LNCAP (cell line): ENCODE measurements around the gene ELMO1.

Experiments
- TF ChIP-seq, protein P1 (sequence below): fragments of 450-650 bp; IDR thresholded peaks from 2 replicates; pipeline ENCODE4 v1.5.1; 2017; ENCODE audit warnings: mild to moderate bottlenecking

Gene ELMO1

DNA sequence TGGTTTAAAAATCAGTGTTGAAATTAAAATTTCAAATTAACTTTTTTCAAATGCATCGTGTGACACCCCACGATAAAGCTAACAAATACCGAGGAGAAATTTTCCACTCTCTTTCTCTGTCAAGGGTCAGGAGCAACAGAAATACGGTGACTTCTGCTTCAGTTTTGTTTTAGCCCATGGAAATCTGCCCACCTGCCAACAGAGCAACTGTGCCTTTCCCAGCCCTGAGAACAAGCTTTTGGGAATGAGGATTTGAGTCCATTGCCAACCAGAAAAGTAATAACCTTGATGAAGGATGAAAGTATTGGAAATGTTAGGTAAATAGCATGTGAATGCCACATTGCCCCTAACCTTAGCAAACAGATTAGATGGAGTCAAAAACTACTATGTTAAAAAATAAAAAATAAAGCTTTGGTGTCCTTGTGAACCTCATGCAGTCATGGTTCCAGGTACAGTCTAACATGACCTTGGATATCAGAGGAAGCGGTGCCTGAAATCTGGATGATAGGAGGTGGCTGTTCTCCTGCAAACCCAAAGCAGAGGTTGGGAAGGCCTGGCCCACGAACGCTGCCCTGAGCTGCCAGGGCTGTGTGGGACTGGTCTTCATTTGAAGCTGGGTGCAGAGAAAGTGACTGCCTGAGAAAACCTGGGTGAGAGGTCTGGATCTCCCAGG, 296.8 kb downstream of the ELMO1 start:
- TF ChIP-seq, protein P1, sequence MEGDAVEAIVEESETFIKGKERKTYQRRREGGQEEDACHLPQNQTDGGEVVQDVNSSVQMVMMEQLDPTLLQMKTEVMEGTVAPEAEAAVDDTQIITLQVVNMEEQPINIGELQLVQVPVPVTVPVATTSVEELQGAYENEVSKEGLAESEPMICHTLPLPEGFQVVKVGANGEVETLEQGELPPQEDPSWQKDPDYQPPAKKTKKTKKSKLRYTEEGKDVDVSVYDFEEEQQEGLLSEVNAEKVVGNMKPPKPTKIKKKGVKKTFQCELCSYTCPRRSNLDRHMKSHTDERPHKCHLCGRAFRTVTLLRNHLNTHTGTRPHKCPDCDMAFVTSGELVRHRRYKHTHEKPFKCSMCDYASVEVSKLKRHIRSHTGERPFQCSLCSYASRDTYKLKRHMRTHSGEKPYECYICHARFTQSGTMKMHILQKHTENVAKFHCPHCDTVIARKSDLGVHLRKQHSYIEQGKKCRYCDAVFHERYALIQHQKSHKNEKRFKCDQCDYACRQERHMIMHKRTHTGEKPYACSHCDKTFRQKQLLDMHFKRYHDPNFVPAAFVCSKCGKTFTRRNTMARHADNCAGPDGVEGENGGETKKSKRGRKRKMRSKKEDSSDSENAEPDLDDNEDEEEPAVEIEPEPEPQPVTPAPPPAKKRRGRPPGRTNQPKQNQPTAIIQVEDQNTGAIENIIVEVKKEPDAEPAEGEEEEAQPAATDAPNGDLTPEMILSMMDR, result no peak

GRCh38 chr7:37150856-37151255, 297.8 kb downstream of the ELMO1 start:
- TF ChIP-seq, protein P1, result no peak

- TF ChIP-seq, protein P1, result no peak
Observed at GRCh38 chr7:37150180-37150579, 298.5 kb downstream of the ELMO1 start.

- TF ChIP-seq, protein P1, result no peak
Observed at GRCh38 chr7:37149773-37150124, 298.9 kb downstream of the ELMO1 start.

GRCh38 chr7:37149051-37149772, 299.5 kb downstream of the ELMO1 start:
- TF ChIP-seq, protein P1, result no peak

GRCh38 chr7:37145682-37146081, 303.0 kb downstream of the ELMO1 start:
- TF ChIP-seq, protein P1, result no peak

DNA sequence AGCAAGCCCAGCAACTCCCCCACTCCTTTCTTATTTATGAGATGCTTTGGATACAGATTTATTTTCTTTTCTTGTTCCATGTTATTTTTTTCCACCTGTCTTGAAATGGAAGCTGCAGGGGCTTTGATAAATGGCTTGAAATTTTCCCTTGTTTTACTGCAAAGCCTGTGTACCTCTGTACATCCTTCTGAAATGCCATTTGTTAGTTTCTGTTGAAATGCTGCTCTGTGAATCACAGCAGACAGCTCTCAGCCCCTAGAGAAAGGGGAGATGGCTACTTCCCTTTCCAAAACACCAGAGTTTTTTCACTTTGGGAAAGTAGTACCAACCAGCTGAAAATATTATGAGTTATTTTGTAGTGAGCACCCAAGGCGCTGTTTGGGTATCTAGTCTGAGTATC, 304.2 kb downstream of the ELMO1 start:
- TF ChIP-seq, protein P1, result no peak
